Ishikawa (cell line): Measurements from ENCODE around the gene COA5.

Source experiments
- CEBPB ChIP-seq: IDR thresholded peaks from 2 replicates; pipeline ENCODE4 v1.6.1; 2012
- CREB1 ChIP-seq: IDR thresholded peaks from 2 replicates; pipeline ENCODE4 v1.6.1; 2012; ENCODE audit warnings: low read depth
- EGR1 ChIP-seq: IDR thresholded peaks from 2 replicates; pipeline ENCODE4 v1.6.1; 2012
- EP300 ChIP-seq: IDR thresholded peaks from 2 replicates; pipeline ENCODE4 v1.6.1; 2012; ENCODE audit warnings: borderline replicate concordance
- FOXM1 ChIP-seq: IDR thresholded peaks from 2 replicates; pipeline ENCODE4 v1.6.1; 2012; ENCODE audit warnings: low read depth, borderline replicate concordance
- MAX ChIP-seq: IDR thresholded peaks from 2 replicates; pipeline ENCODE4 v1.6.1; 2012
- NFIC ChIP-seq: IDR thresholded peaks from 2 replicates; pipeline ENCODE4 v1.6.1; 2012
- RAD21 ChIP-seq: IDR thresholded peaks from 2 replicates; pipeline ENCODE4 v1.6.1; 2012; ENCODE audit warnings: low read depth
- REST ChIP-seq: IDR thresholded peaks from 2 replicates; pipeline ENCODE4 v1.6.1; 2012; ENCODE audit warnings: low read depth, mild to moderate bottlenecking
- TAF1 ChIP-seq: IDR thresholded peaks from 2 replicates; pipeline ENCODE4 v1.6.1; 2012; ENCODE audit warnings: low read depth, mild to moderate bottlenecking
- TCF12 ChIP-seq: IDR thresholded peaks from 2 replicates; pipeline ENCODE4 v1.6.1; 2012; ENCODE audit warnings: low read depth
- TEAD4 ChIP-seq: IDR thresholded peaks from 2 replicates; pipeline ENCODE4 v1.6.1; 2012
- USF1 ChIP-seq: IDR thresholded peaks from 2 replicates; pipeline ENCODE4 v1.6.1; 2012
- YY1 ChIP-seq: IDR thresholded peaks from 2 replicates; pipeline ENCODE4 v1.6.1; 2012; ENCODE audit warnings: low read depth
- ZBTB7A ChIP-seq: IDR thresholded peaks from 2 replicates; pipeline ENCODE4 v1.6.1; 2012; ENCODE audit warnings: low read depth

Gene COA5

GRCh38 chr2:98608116-98608961 is at the start of gene COA5, which contains the start of gene UNC50:
TSS of gene COA5 (minus strand) at chr2:98608512. CDS start at chr2:98608405, 107 bp downstream.
TSS of gene UNC50 (plus strand) at chr2:98608589. CDS start at chr2:98609760, 1,171 bp downstream.
- TF ChIP-seq TCF12 (peak; percentile 72; the same call in 1 of the 2 replicates), MAX (peak; percentile 77), TAF1 (peak; percentile 96), REST (no peak), YY1 (peak; percentile 70), USF1 (0 out of 2 replicates have a peak, but pooled peaks have one; percentile 40), RAD21 (no peak), CREB1 (peak; percentile 56; the same call in 1 of the 2 replicates)

GRCh38 chr2:98656800-98657199 is 48.5 kb upstream of the COA5 start:
- no peak for TF ChIP-seq CEBPB
- no peak for TF ChIP-seq EGR1
- TF ChIP-seq TEAD4 = no peak
- no peak for TF ChIP-seq ZBTB7A
- TF ChIP-seq REST = no peak
- no peak for TF ChIP-seq NFIC
- no peak for TF ChIP-seq FOXM1
- TF ChIP-seq CREB1 = no peak
- no peak for TF ChIP-seq RAD21
- TF ChIP-seq TAF1 = no peak
- TF ChIP-seq TCF12 = no peak
- TF ChIP-seq EP300 = no peak
- no peak for TF ChIP-seq YY1
- TF ChIP-seq MAX = no peak
- no peak for TF ChIP-seq USF1

- TF ChIP-seq TEAD4 (no peak), NFIC (no peak), REST (no peak), FOXM1 (no peak), ZBTB7A (no peak), TAF1 (no peak), MAX (no peak), CEBPB (no peak), YY1 (no peak), EP300 (no peak), CREB1 (no peak), TCF12 (no peak), EGR1 (no peak), RAD21 (no peak), USF1 (no peak)
These were observed 46.6 kb upstream of the COA5 start for GRCh38 chr2:98654699-98655495.
